ENCODE results near the gene RAC3.

Gene RAC3

DNA sequence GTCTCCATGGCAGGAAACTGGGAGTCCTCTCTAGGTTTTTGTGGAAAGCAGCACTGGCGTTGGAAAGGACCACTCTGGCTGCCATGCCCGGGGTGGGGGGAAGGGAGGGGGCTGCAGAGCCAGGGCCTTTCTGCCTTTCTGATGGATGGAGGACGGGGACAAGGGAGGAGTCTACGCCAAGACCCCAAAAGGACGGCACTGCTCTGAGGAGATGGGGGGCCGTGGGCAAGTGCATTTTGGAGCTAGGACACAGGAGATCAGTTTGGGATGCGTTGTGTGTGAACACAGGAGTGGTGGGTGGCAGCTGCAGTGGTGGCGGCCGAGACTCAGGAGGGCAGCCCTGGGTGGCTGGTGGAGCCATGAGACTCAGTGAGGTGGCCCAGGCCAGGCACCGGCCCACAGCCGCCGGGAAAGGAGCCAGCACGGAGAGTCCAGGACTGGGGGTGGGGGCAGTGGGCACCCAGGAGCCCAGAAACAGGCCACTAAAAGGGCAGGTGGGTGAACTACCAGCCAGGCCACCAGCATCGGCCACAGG lies 10.8 kb upstream of the RAC3 start:
- intact Hi-C loops (cut with DNase I): loop anchor here (5.0 kb wide), 2 partner anchors 43 to 58 kb away; partner anchors contain the start of genes ASPSCR1 and NOTUM

DNA sequence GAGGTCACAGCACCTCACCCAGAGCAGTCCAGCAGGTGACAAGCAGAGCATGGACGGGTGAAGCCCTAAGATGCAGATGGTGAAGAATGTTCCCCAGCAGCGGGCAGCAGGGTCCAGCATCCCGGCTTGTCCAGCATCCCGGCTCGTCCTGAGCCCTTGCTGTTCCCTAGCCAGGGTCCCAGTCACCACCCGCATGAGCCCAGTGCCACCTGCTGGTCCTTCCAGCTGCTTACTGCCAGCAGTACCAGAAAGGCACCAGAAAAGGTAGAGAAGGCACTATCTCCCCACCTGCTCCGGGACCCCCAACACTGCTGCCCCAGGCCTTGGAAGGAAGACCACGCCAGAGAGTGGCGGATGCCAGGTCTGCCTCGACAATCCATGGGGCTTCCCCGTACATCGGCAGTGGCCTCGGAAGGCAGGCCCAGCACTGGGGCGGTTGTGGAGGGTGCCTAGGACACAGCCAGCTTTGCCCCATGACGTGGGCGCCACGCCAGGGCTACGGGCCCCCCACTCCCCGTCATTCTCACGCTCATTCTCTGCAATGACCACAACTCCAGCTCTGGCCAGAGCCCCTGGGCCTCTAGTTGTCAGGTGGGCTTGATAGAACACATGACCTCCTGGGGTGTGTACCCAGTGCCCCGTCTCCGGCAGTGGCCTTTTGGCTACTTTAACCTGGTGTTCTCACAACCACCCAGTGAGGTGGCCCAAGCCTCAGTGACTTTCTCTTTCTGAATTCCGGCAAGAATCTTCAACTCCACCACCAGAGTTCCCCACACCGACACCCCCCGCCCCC lies 10.2 kb upstream of the RAC3 start:
- intact Hi-C loops (cut with DNase I): loop anchor here (5.0 kb wide), 2 partner anchors 44 to 59 kb away; partner anchors contain the start of genes ASPSCR1 and NOTUM
- DNase-seq: peak; percentile 67 to 93 (median 85)

More for the DNA sequence above, 10.8 kb upstream of the RAC3 start:
- DNase-seq: peak in 1 of 42 donors; percentile 36

DNA sequence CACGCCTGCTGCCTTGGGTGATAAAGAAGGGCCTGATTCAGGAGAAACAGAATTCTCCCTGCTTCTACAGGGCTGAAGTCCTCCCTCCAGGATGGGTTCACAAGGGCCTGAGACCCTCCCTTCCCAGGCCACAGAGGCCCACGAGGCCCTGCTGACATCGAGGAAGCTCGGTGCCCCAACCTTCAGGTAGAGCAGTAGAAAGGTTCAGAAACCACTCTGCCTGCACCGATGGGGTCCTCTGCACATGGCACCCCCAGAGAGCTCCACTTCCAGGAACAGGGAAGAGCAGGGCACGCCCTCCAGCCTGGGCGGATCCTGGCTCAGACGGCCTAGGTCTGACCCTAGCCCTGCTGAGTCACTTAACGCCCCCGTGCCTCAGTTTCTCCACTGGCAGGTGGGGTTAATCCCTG lies 9.6 kb upstream of the RAC3 start:
- DNase-seq: no peak
- intact Hi-C loops (cut with DNase I): loop anchor here (5.0 kb wide), 2 partner anchors 45 to 60 kb away; partner anchors contain the start of genes ASPSCR1 and NOTUM

GRCh38 chr17:82022310-82022980 lies 9.0 kb upstream of the RAC3 start, which contains the start of gene CENPX:
CENPX (minus strand) TSS chr17:82022878; CDS start chr17:82022861, 17 bp downstream.
- DNase-seq: no peak
- intact Hi-C loops (cut with DNase I): loop anchor here (5.0 kb wide), 2 partner anchors 45 to 60 kb away; partner anchors contain the start of genes ASPSCR1 and NOTUM

- intact Hi-C loops (cut with DNase I): loop anchor here (5.0 kb wide), 2 partner anchors 46 to 61 kb away; partner anchors contain the start of genes ASPSCR1 and NOTUM
- peak; percentile 99 to 100 (median 100) for DNase-seq
Measured at GRCh38 chr17:82022981-82023446, 8.5 kb upstream of the RAC3 start, which contains the start of gene LRRC45. LRRC45 (plus strand) TSS chr17:82023305; CDS start chr17:82023644, 339 bp downstream.

- peak in 20 of 42 donors; percentile 22 to 72 (median 42) for DNase-seq
- intact Hi-C loops (cut with DNase I): loop anchor here (5.0 kb wide), 2 partner anchors 46 to 61 kb away; partner anchors contain the start of genes ASPSCR1 and NOTUM
Measured at GRCh38 chr17:82023447-82024241, 7.8 kb upstream of the RAC3 start.

- intact Hi-C loops (cut with DNase I): loop anchor here (5.0 kb wide), 2 partner anchors 48 to 63 kb away; partner anchors contain the start of genes ASPSCR1 and NOTUM
Measured at GRCh38 chr17:82024859-82025258, 6.6 kb upstream of the RAC3 start.

GRCh38 chr17:82025401-82026107 lies 5.9 kb upstream of the RAC3 start:
- intact Hi-C loops (cut with DNase I): no loop called here
- DNase-seq: no peak

More at GRCh38 chr17:82024859-82025258, 6.6 kb upstream of the RAC3 start:
- DNase-seq: no peak

- no peak for DNase-seq
- intact Hi-C loops (cut with DNase I): no loop called here
Measured at GRCh38 chr17:82028246-82028645, 3.2 kb upstream of the RAC3 start.

GRCh38 chr17:82028966-82029365 lies 2.5 kb upstream of the RAC3 start:
- intact Hi-C loops (cut with DNase I): no loop called here
- no peak for DNase-seq

- no peak for DNase-seq
- intact Hi-C loops (cut with DNase I): no loop called here
Measured at GRCh38 chr17:82029391-82029790, 2.1 kb upstream of the RAC3 start.

- DNase-seq: peak in 1 of 42 donors; percentile 9
- intact Hi-C loops (cut with DNase I): loop anchor here (1.0 kb wide), 1 partner anchor 124 kb away; no protein-coding TSS in a partner anchor
Measured at GRCh38 chr17:82029990-82030469, 1.4 kb upstream of the RAC3 start.

GRCh38 chr17:82030470-82031302 lies 792 bp upstream of the RAC3 start:
- DNase-seq: peak; percentile 48 to 92 (median 84)
- intact Hi-C loops (cut with DNase I): loop anchor here (1.0 kb wide), 1 partner anchor 124 kb away; no protein-coding TSS in a partner anchor

DNA sequence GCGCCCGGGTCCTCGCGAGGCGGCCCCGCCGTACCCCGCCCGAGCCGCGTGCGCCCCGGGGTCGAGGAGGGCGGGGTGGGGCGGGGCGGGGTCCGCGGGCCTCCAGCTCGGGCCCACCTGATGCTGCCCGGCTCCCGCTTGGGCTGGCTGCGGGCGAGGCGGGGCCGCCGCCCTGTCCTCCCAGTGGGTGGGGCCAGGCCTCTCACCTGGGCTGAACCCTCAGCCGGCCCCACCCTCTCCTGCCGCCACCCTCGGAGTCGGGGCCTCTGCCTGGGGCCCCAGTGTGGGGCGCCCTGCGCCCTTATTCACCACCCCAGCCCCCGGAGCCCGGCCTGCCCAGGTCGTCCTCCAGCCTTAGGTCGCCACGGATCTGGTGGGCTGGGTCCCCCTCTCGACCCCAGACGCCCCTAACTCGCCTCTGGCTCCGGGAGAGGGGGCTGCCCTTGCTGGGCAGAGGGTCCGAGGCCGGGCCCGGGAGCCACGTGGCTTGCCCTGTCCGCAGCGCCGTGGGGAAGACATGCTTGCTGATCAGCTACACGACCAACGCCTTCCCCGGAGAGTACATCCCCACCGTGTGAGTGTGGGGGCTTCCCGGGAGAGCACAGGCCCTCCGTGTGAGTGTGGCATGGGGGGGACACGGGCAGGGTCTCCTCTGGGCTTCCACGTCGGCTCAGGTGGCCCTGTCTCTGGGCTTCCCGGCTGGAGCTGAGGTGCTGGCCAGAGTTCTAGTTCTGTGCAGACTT lies 578 bp downstream of the RAC3 start:
- DNase-seq: no peak
- intact Hi-C loops (cut with DNase I): no loop called here

GRCh38 chr17:82033359-82034085 lies 2.0 kb downstream of the RAC3 start:
- DNase-seq: no peak
- intact Hi-C loops (cut with DNase I): no loop called here
